OCI-LY3 (cell line): Measurements from ENCODE around the gene SRGN.

ENCODE experiments used
- EZH2phosphoT487 ChIP-seq: fragments of 200-600 bp; shearing (Covaris generic); IDR thresholded peaks from 2 replicates; pipeline ENCODE4 v1.6.1; 2018; ENCODE audit warnings: antibody characterized with exemption, mixed run types, low read depth
- TF ChIP-seq, protein P1 (sequence below): fragments of 200-600, 300-600 bp; sonication (generic); IDR thresholded peaks from 2 replicates; pipeline ENCODE4 v1.5.1; 2014; ENCODE audit warnings: antibody characterized with exemption, low read length, low read depth

DNA sequence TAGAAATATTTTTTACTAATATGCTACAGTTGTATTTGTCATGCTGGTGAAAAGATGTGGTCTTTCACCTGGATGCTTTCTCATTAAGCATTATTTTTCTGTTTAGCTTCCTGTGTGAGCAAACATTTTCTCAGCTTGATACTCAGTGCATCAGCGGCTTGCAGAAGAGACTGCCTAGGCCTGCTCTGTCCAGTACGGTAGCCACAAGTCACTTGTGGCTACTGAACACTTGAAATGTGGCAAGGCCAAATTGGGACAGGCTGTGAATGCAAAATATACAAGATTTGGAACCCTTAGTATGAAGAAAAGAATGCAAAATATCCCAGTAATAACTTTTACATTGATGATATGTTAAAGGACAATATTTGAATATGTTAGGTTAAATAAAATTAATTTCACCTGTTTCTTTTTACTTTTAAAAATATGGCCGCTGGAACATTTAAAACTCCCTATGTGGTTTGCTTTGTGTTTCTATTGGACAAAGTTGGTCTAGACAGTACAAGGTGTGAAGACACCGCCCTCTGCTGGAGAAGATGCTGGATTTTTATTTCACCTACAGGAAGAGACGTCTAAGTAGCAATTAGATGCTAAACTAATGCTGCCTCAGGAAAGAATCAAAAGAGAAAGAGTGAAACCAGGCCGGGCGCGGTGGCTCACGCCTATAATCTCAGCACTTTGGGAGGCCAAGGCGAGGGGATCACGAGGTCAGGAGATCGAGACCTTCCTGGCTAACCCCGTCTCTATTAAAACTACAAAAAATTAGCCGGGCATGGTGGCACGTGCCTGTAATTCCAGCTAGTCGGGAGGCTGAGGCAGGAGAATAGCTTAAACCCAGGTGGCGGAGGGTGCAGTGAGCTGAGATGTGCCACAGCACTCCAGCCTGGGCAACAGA is 5.3 kb downstream of the SRGN start:
- TF ChIP-seq, protein P1, sequence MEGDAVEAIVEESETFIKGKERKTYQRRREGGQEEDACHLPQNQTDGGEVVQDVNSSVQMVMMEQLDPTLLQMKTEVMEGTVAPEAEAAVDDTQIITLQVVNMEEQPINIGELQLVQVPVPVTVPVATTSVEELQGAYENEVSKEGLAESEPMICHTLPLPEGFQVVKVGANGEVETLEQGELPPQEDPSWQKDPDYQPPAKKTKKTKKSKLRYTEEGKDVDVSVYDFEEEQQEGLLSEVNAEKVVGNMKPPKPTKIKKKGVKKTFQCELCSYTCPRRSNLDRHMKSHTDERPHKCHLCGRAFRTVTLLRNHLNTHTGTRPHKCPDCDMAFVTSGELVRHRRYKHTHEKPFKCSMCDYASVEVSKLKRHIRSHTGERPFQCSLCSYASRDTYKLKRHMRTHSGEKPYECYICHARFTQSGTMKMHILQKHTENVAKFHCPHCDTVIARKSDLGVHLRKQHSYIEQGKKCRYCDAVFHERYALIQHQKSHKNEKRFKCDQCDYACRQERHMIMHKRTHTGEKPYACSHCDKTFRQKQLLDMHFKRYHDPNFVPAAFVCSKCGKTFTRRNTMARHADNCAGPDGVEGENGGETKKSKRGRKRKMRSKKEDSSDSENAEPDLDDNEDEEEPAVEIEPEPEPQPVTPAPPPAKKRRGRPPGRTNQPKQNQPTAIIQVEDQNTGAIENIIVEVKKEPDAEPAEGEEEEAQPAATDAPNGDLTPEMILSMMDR, result peak; percentile 65
- TF ChIP-seq EZH2phosphoT487, result no peak
